Gastrocnemius medialis (tissue), 4 donors: ENCODE measurements around the gene OR6A2.

Experiments
- POLR2A ChIP-seq, 2 donors: fragments of 450-650 bp; IDR thresholded peaks; one replicate each; pipeline ENCODE4 v1.6.1; 2017; ENCODE audit warnings: antibody characterized with exemption in 2 of 2, mild to moderate bottlenecking in 2 of 2, moderate library complexity in 2 of 2
- TF ChIP-seq, protein P1 (sequence below), 5 experiments: fragments of 450-650 bp in 3 of 5; fragments of 200-600 bp in 2 of 5; sonication (generic) in 2 of 5; IDR thresholded peaks in 4 of 5; conservative IDR thresholded peaks in 1 of 5; 1 replicate in 4 of 5; 2 replicates in 1 of 5; pipeline ENCODE4 v1.5.1; 2016 to 2019; ENCODE audit warnings: antibody characterized with exemption in 5 of 5, mild to moderate bottlenecking in 3 of 5, moderate library complexity in 3 of 5

DNA sequence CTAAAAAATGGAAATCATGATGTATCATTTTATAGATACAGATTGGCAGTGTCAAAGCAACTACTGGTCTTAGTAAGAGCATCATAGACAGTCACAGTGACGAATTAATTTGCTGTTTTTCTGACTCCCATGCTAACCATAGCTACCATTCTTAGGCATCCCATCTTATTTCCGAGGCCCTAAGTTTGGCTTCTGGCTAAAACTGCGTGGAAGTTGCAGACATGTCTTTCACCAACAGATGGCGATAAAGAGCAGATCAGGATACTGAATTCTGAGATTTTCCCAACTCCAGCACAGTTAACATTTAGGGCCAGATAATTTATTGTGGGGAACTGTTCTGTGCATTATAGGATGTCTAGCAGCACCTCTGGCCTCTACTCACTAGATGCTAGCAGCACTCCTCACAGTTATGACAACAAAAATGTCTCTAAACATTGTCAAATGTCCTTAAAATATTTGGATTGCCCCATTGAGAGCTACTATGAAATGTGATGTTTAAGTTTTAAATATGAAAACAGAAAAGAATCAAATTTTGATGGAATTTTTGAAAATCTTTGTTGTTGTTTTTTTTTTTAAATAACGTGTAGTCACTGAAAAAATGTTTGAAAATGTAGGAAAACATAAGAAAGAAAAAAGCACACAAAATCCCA lies 44.1 kb downstream of the OR6A2 start:
- TF ChIP-seq POLR2A (IDR thresholded peaks at IDR 0.05) = no peak
- TF ChIP-seq, protein P1, sequence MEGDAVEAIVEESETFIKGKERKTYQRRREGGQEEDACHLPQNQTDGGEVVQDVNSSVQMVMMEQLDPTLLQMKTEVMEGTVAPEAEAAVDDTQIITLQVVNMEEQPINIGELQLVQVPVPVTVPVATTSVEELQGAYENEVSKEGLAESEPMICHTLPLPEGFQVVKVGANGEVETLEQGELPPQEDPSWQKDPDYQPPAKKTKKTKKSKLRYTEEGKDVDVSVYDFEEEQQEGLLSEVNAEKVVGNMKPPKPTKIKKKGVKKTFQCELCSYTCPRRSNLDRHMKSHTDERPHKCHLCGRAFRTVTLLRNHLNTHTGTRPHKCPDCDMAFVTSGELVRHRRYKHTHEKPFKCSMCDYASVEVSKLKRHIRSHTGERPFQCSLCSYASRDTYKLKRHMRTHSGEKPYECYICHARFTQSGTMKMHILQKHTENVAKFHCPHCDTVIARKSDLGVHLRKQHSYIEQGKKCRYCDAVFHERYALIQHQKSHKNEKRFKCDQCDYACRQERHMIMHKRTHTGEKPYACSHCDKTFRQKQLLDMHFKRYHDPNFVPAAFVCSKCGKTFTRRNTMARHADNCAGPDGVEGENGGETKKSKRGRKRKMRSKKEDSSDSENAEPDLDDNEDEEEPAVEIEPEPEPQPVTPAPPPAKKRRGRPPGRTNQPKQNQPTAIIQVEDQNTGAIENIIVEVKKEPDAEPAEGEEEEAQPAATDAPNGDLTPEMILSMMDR (IDR thresholded peaks at IDR 0.05 in 4 of 5, conservative IDR thresholded peaks at IDR 0.05 in 1 of 5) = peak in 4 of 5 experiments; percentile 39 to 85 (median 66)
